Right atrium auricular region (tissue), 2 donors: Measurements from ENCODE around the gene CTCFL. TPM values are rescaled to one million over a fixed set of nuclear protein-coding genes. Genes with fewer than 3 reads are reported as not detected.
"Not testable (repeated sequence)": the region's sequence is repeated elsewhere in the genome, so short reads cannot be mapped to it uniquely, and the experiment has no call there.

Experiments used
- DNase-seq: peaks from one replicate; pipeline ENCODE4 v3.0.0-alpha.2; 2019; ENCODE audit warnings: low spot score
- H3K27ac ChIP-seq, 2 donors: fragments of 200-600 bp; sonication (generic); 1 replicate in 1 of 2; 2 replicates in 1 of 2; pipeline ENCODE4 v1.5.1; 2016 to 2019
- H3K27me3 ChIP-seq, 2 donors: fragments of 200-600 bp; sonication (generic); one replicate each; pipeline versions ENCODE4 v1.5.1 to v1.6.0; 2017 to 2019
- H3K36me3 ChIP-seq: fragments of 200-600 bp; sonication (generic); one replicate; pipeline ENCODE4 v1.5.1; 2016
- H3K4me1 ChIP-seq, 2 donors: fragments of 200-600 bp; sonication (generic); one replicate each; pipeline versions ENCODE4 v1.5.1 to v1.6.0; 2017 to 2019
- H3K4me3 ChIP-seq, 2 donors: fragments of 200-600 bp; sonication (generic); 1 replicate in 1 of 2; 2 replicates in 1 of 2; pipeline ENCODE4 v1.5.1; 2017 to 2019; ENCODE audit warnings: mild to moderate bottlenecking in 1 of 2, moderate library complexity in 1 of 2
- H3K9me3 ChIP-seq, 2 donors: fragments of 200-600 bp; sonication (generic); one replicate each; pipeline ENCODE4 v1.5.1; 2019
- total RNA-seq, 2 donors: library from RNA; depleted of rRNA; stranded (reverse); fragments of >200 nt; gene quantifications; one replicate each; pipeline ENCODE4 v1.1.0, GENCODE V29; 2016
- TF ChIP-seq, protein P1 (sequence below), 2 donors: fragments of 200-600 bp; sonication (generic); IDR thresholded peaks; one replicate each; pipeline ENCODE4 v1.5.1; 2019; ENCODE audit warnings: antibody characterized with exemption in 2 of 2

CTCFL gene
- total RNA-seq, 2 donors from 2014 or later: not detected

DNA sequence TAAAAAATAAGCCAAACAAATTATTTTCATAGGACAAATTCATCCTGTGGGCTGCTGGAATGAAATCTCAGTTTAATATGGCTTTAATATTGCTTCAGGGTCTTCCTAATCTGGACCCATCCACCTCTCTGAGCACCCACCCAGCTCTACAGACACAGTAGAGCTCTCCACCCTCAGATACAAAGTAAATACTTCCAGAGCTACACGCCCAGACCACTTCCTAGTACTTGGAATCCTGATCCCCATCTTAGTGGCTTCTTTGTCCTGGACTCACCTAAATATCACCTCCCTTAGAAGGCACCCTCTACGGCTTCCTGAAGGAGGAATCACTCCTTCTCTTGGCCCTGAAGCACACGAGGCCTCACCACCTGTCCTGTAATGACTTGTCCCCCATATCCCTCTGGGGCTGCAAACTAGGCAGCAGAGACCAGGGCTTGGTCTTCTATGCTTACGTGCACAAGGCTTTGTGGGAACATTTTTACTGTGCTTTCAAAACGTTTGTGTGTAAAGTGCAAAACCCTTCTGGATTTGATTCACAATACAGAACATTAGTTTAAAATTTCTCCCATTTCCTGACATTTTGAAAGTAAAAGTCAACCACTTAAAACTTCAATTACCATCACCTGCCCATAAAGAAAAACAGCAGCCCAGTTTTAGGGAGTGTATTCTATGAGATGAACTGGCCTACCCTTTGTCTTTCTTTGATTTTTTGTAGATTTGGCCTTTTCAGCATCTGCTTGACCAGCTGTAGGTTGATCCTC, 2.4 kb downstream of the CTCFL start:
- H3K4me1 ChIP-seq: no peaks in the 10 kb centered on the region
- H3K4me3 ChIP-seq: no peak overlapping the region
- no peaks in the 10 kb centered on the region for H3K9me3 ChIP-seq
- H3K27ac ChIP-seq: no peak overlapping the region
- DNase-seq: no peak
- no peaks in the 10 kb centered on the region for H3K27me3 ChIP-seq
- TF ChIP-seq, protein P1, sequence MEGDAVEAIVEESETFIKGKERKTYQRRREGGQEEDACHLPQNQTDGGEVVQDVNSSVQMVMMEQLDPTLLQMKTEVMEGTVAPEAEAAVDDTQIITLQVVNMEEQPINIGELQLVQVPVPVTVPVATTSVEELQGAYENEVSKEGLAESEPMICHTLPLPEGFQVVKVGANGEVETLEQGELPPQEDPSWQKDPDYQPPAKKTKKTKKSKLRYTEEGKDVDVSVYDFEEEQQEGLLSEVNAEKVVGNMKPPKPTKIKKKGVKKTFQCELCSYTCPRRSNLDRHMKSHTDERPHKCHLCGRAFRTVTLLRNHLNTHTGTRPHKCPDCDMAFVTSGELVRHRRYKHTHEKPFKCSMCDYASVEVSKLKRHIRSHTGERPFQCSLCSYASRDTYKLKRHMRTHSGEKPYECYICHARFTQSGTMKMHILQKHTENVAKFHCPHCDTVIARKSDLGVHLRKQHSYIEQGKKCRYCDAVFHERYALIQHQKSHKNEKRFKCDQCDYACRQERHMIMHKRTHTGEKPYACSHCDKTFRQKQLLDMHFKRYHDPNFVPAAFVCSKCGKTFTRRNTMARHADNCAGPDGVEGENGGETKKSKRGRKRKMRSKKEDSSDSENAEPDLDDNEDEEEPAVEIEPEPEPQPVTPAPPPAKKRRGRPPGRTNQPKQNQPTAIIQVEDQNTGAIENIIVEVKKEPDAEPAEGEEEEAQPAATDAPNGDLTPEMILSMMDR (IDR thresholded peaks at IDR 0.05): no peak
- H3K36me3 ChIP-seq: no peaks in the 10 kb centered on the region

DNA sequence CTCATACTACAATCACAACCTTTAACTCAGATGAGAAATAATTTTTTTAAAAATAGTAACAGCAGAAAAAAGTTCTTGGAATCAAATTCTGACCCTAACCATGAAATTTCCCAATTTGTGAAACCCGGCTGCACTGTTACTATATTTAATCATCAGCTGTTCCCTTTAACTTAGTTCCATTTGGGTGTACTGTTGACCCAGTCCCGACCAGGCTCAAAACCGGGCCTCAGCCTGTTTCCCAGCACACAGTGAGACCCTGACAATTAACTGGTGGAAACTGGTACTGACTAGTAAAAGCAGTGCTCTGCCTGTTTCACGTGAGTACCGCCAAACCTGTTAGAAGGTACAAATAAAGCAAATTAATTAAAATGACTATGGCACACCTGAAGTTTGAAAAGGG, 7.0 kb downstream of the CTCFL start:
- TF ChIP-seq, protein P1 (IDR thresholded peaks at IDR 0.05): no peak
- H3K27ac ChIP-seq: no peak overlapping the region
- no peak for DNase-seq
- no peaks in the 10 kb centered on the region for H3K4me1 ChIP-seq
- no peak overlapping the region for H3K4me3 ChIP-seq
- H3K36me3 ChIP-seq: no peaks in the 10 kb centered on the region
- no peaks in the 10 kb centered on the region for H3K9me3 ChIP-seq
- no peaks in the 10 kb centered on the region for H3K27me3 ChIP-seq

DNA sequence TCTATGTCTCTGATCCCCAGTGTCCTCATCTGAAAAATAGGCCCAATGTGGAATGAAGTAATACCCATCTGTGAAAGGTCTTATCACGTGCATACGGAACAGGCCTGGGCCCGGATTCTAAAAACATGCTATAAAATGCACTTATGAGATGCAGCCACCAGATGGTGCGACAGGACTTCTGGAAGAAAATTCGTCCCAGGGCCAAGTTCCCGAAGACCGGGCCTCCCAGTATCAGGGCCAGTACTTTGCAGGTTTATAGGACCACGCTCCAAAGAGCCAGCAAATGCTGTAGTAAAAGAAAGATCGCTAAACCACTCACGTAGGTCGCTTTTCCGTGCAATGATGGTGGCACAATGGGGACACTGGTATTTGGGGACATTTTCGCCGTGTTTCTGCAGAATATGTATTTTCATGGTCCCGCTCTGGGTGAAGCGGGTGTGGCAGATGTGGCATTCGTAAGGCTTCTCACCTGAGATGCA, 10.6 kb downstream of the CTCFL start:
- Histone ChIP-seq H3K4me3 (no peak overlapping the region), H3K27ac (no peak overlapping the region), H3K9me3 (no peaks in the 10 kb centered on the region), H3K36me3 (no peaks in the 10 kb centered on the region), H3K4me1 (no peaks in the 10 kb centered on the region), H3K27me3 (no peaks in the 10 kb centered on the region)
- TF ChIP-seq, protein P1 (IDR thresholded peaks at IDR 0.05): peak; percentile 44 to 87
- DNase-seq: peak; percentile 88

DNA sequence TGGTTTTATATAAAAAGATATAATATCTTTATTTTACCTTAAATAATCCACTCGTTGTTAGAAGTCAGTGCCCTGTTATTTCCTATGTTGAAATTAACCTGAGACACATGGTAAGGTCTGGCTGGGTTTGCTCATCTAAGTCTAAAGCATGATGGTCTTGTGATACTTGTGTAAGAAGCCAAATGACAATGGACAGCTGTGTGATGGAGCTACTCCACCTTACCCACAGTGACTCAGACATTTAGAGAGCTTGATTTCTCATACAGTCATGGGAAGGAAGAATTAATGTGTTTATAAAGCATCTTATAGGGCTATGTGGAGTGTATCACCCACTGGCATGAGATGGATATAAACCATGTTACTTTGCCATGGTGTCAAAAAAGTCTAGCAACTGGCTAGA, 11.7 kb downstream of the CTCFL start:
- no peak for DNase-seq
- H3K9me3 ChIP-seq: no peaks in the 10 kb centered on the region
- no peak overlapping the region for H3K27ac ChIP-seq
- TF ChIP-seq, protein P1 (IDR thresholded peaks at IDR 0.05): no peak
- no peaks in the 10 kb centered on the region for H3K27me3 ChIP-seq
- no peaks in the 10 kb centered on the region for H3K4me1 ChIP-seq
- H3K36me3 ChIP-seq: no peaks in the 10 kb centered on the region
- H3K4me3 ChIP-seq: no peak overlapping the region

DNA sequence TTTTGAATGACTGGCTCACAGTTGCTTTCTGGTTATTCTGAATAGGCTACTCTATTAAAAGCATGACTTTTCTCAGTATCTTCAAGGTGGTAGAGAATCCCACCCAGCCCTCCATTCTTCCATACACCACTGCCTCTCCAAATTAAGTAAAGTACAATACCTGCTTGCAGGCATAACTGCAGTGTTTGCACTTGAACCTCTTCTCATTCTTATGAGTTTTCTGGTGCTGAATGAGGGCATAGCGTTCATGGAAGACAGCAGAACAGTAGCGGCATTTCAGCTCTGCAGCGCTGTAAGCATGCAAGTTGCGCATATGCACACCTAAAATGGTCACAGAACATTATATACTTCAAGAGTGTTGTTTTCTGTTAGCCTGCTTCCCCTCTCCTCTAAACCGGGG, 12.5 kb downstream of the CTCFL start:
- DNase-seq: no peak
- H3K9me3 ChIP-seq: no peaks in the 10 kb centered on the region
- H3K4me3 ChIP-seq: no peak overlapping the region
- no peak overlapping the region for H3K27ac ChIP-seq
- no peaks in the 10 kb centered on the region for H3K36me3 ChIP-seq
- H3K27me3 ChIP-seq: no peaks in the 10 kb centered on the region
- H3K4me1 ChIP-seq: no peaks in the 10 kb centered on the region
- TF ChIP-seq, protein P1 (IDR thresholded peaks at IDR 0.05): no peak

DNA sequence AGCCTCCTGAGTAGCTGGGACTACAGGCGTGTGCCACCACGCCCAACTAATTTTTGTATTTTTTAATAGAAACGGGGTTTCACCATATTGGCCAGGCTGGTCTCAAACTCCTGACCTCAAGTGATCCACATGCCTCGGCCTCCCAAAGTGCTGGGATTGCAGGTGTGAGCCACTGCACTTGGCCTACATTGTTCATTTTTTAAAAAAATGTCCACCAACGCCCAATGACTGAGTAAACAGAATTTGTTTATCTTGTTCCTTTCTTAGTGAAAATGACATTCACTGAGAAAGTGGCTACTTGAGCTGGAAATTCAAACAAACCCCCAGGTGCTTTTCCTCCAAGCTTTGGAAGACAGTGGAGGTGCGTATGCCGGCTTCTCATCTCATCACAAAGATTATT, 13.2 kb downstream of the CTCFL start:
- not testable (repeated sequence) for H3K4me1 ChIP-seq, H3K9me3 ChIP-seq, H3K27me3 ChIP-seq, H3K4me3 ChIP-seq, H3K27ac ChIP-seq, DNase-seq, H3K36me3 ChIP-seq
